ENCODE results near the gene PGBD5.

GRCh38 chr1:230421481-230421880 is 4.7 kb downstream of the PGBD5 start:
- no peak for TF ChIP-seq MAFF (IDR thresholded peaks at IDR 0.05; ENCODE audit: low read length)
- TF ChIP-seq, protein P1, sequence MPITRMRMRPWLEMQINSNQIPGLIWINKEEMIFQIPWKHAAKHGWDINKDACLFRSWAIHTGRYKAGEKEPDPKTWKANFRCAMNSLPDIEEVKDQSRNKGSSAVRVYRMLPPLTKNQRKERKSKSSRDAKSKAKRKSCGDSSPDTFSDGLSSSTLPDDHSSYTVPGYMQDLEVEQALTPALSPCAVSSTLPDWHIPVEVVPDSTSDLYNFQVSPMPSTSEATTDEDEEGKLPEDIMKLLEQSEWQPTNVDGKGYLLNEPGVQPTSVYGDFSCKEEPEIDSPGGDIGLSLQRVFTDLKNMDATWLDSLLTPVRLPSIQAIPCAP (CRISPR knock-in tag; IDR thresholded peaks at IDR 0.05; ENCODE audit: borderline replicate concordance) = no peak

Measured in K562 (cell line).